GM19099 (cell line): ENCODE data around the gene CFAP43.

Experiments used
- POLR2A ChIP-seq: IDR thresholded peaks from 3 replicates; pipeline ENCODE4 v1.6.1; 2011; ENCODE audit warnings: low read depth; ENCODE audit not compliant: insufficient read length; ENCODE audit errors: extremely low read depth

The CFAP43 gene

GRCh38 chr10:104201636-104202035, 30.5 kb downstream of the CFAP43 start:
- TF ChIP-seq POLR2A, result no peak

- no peak for TF ChIP-seq POLR2A
Observed at GRCh38 chr10:104199567-104199966, 32.6 kb downstream of the CFAP43 start.

- TF ChIP-seq POLR2A, result no peak
Observed at GRCh38 chr10:104197364-104197763, 34.8 kb downstream of the CFAP43 start.

- no peak for TF ChIP-seq POLR2A
Observed at GRCh38 chr10:104195706-104196105, 36.5 kb downstream of the CFAP43 start.

GRCh38 chr10:104193787-104194186, 38.4 kb downstream of the CFAP43 start:
- TF ChIP-seq POLR2A, result no peak

GRCh38 chr10:104190695-104191094, 41.5 kb downstream of the CFAP43 start:
- no peak for TF ChIP-seq POLR2A

- no peak for TF ChIP-seq POLR2A
Observed at GRCh38 chr10:104183682-104184081, 48.5 kb downstream of the CFAP43 start.

- no peak for TF ChIP-seq POLR2A
Observed at GRCh38 chr10:104170610-104171254, 61.4 kb downstream of the CFAP43 start.

GRCh38 chr10:104155591-104155990, 76.6 kb downstream of the CFAP43 start:
- TF ChIP-seq POLR2A, result no peak

- no peak for TF ChIP-seq POLR2A
Observed at GRCh38 chr10:104151737-104152136, 80.4 kb downstream of the CFAP43 start.

- no peak for TF ChIP-seq POLR2A
Observed at GRCh38 chr10:104150139-104150538, 82.0 kb downstream of the CFAP43 start.

- TF ChIP-seq POLR2A, result no peak
Observed at GRCh38 chr10:104146882-104147281, 85.3 kb downstream of the CFAP43 start.

GRCh38 chr10:104144931-104145330, 87.2 kb downstream of the CFAP43 start:
- TF ChIP-seq POLR2A, result no peak

- TF ChIP-seq POLR2A, result no peak
Observed at GRCh38 chr10:104143829-104144228, 88.3 kb downstream of the CFAP43 start.

GRCh38 chr10:104142081-104142480, 90.1 kb downstream of the CFAP43 start:
- TF ChIP-seq POLR2A, result no peak

- no peak for TF ChIP-seq POLR2A
Observed at GRCh38 chr10:104139221-104139620, 92.9 kb downstream of the CFAP43 start.

GRCh38 chr10:104138131-104138530, 94.0 kb downstream of the CFAP43 start:
- no peak for TF ChIP-seq POLR2A

GRCh38 chr10:104130041-104130440, 102.1 kb downstream of the CFAP43 start:
- TF ChIP-seq POLR2A, result no peak

GRCh38 chr10:104128214-104128613, 104.0 kb downstream of the CFAP43 start:
- TF ChIP-seq POLR2A, result no peak
